HG03103 (cell line): ENCODE measurements around the gene EXOC7.
A peak's percentile ranks its signal among the peaks of the same experiment; 100 is the strongest.
"Not testable (repeated sequence)": the region's sequence is repeated elsewhere in the genome, so short reads cannot be mapped to it uniquely, and the experiment has no call there.

ENCODE experiments used
- ATAC-seq: cut with Tn5 transposase; IDR thresholded peaks from one replicate; pipeline ENCODE4 v1.9.1; 2021; ENCODE audit warnings: low read depth; ENCODE audit not compliant: unreplicated experiment

The EXOC7 gene

GRCh38 chr17:76076765-76077583, 26.6 kb downstream of the EXOC7 start:
- ATAC-seq: no peak

- ATAC-seq: no peak
Observed at GRCh38 chr17:76076146-76076764, 27.3 kb downstream of the EXOC7 start.

GRCh38 chr17:76075364-76076145, 28.0 kb downstream of the EXOC7 start:
- no peak for ATAC-seq

- no peak for ATAC-seq
Observed at GRCh38 chr17:76074390-76075363, 28.9 kb downstream of the EXOC7 start, which contains the start of gene GALR2. Gene GALR2, plus strand, starts transcription at chr17:76074781. Its CDS starts 103 bp downstream, at chr17:76074884.

DNA sequence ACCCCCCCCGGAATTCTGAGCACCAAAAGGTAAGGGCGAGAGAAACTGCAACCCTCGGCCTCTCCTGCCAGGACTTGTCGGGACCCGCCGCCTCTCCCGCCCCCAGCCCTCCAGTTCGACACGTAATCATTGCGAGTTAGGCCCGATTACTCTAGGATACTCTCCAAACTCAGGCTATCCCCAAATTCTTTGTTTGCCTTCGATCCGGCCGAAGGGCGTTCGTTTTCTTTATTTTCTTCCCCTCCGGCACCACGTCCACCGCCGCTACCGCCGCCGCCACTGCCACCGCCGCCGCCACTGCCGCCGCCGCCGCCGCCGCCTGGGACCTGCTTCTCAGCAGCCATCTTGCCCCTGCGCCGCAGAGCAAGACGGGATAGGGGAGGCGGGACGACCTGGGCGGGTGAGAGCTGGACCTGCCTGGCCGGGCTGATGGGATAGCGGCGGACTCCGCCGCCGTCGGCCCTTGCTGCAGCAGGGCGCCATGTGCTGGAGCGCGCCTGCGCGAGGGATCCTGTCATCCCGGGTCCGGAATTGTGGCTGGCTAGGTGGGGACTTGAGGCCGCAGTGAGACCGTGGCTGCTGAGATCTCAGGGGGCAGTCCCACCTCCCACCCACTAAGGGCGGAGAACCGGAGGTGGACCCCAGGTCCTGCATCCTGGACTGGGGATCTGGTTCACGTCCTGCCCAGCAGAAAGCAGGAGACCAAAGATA, 31.3 kb downstream of the EXOC7 start, which contains the start of gene SRP68:
TSS of gene SRP68 (minus strand) at position 370 of the 711 bp plus-strand sequence. CDS start at position 344, 26 bp downstream.
- ATAC-seq: peak; percentile 85

- no peak for ATAC-seq
Observed at GRCh38 chr17:76071531-76072147, 31.9 kb downstream of the EXOC7 start.

DNA sequence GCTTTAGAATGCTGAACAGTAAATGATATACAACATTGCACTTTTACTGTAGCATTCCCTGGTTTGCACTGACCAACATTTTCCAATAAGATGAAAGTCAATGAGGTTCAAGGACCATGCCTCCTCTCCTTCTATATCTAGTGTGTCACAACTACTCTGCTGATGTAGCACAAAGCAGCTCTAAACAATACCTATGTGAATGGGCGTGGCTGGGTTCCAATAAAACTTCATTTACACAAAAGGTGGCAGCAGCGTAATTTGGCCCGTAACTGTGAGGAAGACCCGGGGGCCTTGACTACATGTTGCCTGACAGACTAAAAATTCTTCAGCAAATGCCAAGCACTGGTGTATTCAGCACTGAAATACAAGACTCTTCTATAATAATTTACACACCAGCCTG, 37.8 kb downstream of the EXOC7 start:
- ATAC-seq: no peak

DNA sequence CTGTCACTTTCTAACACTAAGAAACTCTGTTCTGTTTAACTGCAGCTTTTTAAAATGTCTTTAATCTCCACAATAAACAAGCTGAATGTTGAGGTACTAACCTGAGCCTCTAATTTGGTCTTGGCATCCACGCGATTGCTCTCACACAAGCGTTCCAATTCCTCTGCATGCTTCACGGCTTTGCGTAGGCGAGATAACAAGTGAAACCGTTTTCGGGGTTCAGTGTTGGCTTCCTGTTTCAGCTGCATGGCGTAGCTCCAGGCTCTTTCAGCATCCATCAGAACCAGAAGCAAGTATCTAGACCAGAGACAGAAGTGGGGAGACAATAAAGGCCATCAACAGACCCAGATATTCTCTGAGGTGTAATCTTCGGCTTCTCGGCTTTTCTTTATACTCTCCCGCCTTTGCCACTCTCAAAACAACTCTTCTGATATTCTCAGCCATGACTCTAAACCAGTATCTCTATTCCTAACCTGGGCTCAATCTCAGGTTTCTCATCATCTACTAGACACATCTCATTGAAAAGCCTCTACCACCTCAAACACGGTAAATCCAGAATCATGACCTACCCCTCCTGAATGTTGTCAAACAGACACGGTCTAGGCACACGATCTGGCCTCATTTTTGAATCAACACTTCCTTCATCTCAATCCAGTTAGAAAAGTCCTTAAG, 39.6 kb downstream of the EXOC7 start:
- ATAC-seq: no peak

GRCh38 chr17:76058264-76058663, 45.3 kb downstream of the EXOC7 start:
- not testable (repeated sequence) for ATAC-seq

GRCh38 chr17:76056882-76057281, 46.7 kb downstream of the EXOC7 start:
- ATAC-seq: no peak

- ATAC-seq: no peak
Observed at GRCh38 chr17:76054112-76054476, 49.5 kb downstream of the EXOC7 start.

GRCh38 chr17:76053246-76054111, 50.1 kb downstream of the EXOC7 start:
- ATAC-seq: no peak

DNA sequence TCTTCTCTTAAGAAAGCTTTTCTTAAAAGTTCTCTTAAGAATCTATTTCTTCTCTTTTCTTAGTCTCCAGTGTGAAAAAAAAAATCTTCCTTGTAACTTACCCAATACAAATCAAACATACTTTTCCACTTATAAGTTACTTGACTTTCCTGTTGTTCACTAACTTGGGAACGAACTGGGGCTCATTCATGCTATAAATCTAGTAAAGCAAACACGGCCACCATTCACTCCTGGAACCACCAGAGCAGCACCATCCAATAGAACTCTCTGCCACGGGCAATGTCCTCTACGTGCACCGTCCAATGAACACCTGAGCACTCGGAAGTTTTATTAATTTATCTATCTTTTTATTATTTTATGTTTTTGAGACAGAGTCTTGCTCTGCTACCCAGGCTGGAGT, 52.0 kb downstream of the EXOC7 start:
- no peak for ATAC-seq

- ATAC-seq: no peak
Observed at GRCh38 chr17:76050538-76051467, 52.8 kb downstream of the EXOC7 start.

DNA sequence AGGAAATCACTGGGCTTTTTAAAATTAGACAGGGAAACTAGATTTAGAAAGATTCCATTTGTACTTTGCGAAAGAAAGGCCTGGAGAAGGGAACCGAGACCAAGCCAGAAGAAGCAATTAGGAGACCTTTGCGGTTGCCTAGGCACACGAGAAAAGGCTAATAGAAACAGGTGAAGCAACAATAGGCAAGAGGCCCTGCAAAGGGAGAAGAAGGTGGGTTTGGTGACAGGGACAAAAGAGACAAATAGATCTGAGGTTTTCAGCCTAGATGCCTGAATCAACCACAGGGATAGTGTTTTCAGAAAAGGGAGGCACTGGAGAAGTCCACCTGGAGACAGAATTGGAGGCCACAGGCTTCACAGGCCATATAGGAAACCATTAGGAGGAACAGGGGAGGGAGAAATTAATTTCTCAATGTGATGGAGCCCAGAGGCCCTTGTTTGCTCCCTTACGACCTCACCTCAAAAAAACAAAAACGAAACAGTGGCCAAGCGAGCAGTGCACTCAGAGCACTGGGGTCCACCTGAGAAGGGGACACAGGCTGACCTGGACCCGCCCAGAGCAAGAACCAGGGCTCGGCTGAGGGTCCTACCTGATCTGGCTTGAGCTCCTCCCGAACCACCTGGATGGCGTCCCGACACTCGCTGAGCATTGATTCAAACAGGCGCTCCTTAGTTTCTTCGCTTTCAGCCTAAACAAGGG, 53.6 kb downstream of the EXOC7 start:
- no peak for ATAC-seq

GRCh38 chr17:76049239-76049638, 54.3 kb downstream of the EXOC7 start:
- ATAC-seq: no peak
